ENCODE measurements around the gene PABPN1L. TPM values are rescaled to one million over a fixed set of nuclear protein-coding genes. Genes with fewer than 3 reads are reported as not detected.

PABPN1L gene
- polyA plus RNA-seq, 3 donors = not detected

Other genes with a start within 250 kb of the PABPN1L start
- under 1 TPM in 1 of 3 donors, not detected in 2; 0.10 TPM for gene IL17C, start 228.1 kb downstream of the PABPN1L start, polyA plus RNA-seq (ENCODE audit: insufficient read length in 3 of 3)
- 100 to 1,000 TPM; 155 to 194 (median 158) TPM for gene CYBA, start 215.6 kb downstream of the PABPN1L start, polyA plus RNA-seq (ENCODE audit: insufficient read length in 3 of 3)
- gene MVD, start 203.6 kb downstream of the PABPN1L start, polyA plus RNA-seq (ENCODE audit: insufficient read length in 3 of 3) = 10 to 100 TPM; 41.0 to 49.1 (median 41.4) TPM
- 1 to 10 TPM in 2 of 3 donors, under 1 TPM in 1; 0.87 to 1.4 (median 1.2) TPM for gene SNAI3, start 180.2 kb downstream of the PABPN1L start, polyA plus RNA-seq (ENCODE audit: insufficient read length in 3 of 3)
- 10 to 100 TPM; 20.5 to 22.2 (median 20.7) TPM for gene RNF166, start 160.3 kb downstream of the PABPN1L start, polyA plus RNA-seq (ENCODE audit: insufficient read length in 3 of 3)
- 10 to 100 TPM; 10.8 to 19.5 (median 16.0) TPM for gene CTU2, start 160.2 kb downstream of the PABPN1L start, polyA plus RNA-seq (ENCODE audit: insufficient read length in 3 of 3)
- gene PIEZO1, start 81.4 kb downstream of the PABPN1L start, polyA plus RNA-seq (ENCODE audit: insufficient read length in 3 of 3) = 10 to 100 TPM; 44.6 to 59.0 (median 46.4) TPM
- 10 to 100 TPM; 16.6 to 23.1 (median 22.1) TPM for gene CDT1, start 62.9 kb downstream of the PABPN1L start, polyA plus RNA-seq (ENCODE audit: insufficient read length in 3 of 3)
- gene APRT, start 54.7 kb downstream of the PABPN1L start, polyA plus RNA-seq (ENCODE audit: insufficient read length in 3 of 3) = 100 to 1,000 TPM; 106 to 129 (median 121) TPM
- gene GALNS, start 9.7 kb downstream of the PABPN1L start, polyA plus RNA-seq (ENCODE audit: insufficient read length in 3 of 3) = 10 to 100 TPM; 25.2 to 28.3 (median 27.5) TPM
- gene TRAPPC2L, start 9.5 kb downstream of the PABPN1L start, polyA plus RNA-seq (ENCODE audit: insufficient read length in 3 of 3) = 10 to 100 TPM; 64.7 to 89.2 (median 78.6) TPM
- 1 to 10 TPM; 3.1 to 3.6 (median 3.5) TPM for gene CBFA2T3, start 110.5 kb upstream of the PABPN1L start, polyA plus RNA-seq (ENCODE audit: insufficient read length in 3 of 3)
- gene ACSF3, start 227.2 kb upstream of the PABPN1L start, polyA plus RNA-seq (ENCODE audit: insufficient read length in 3 of 3) = 10 to 100 TPM; 28.5 to 43.3 (median 37.1) TPM